ENCODE results near the gene CAB39.
"Not testable (repeated sequence)": the region's sequence is repeated elsewhere in the genome, so short reads cannot be mapped to it uniquely, and the experiment has no call there.

Gene CAB39

GRCh38 chr2:230715201-230715600 lies 2.6 kb downstream of the CAB39 start:
- peak overlapping the region; percentile 20; the same call in 1 of the 2 replicates for H3K4me3 ChIP-seq (ENCODE audit: low read length)
- no peak for TF ChIP-seq ZNF274 (IDR thresholded peaks at IDR 0.05; ENCODE audit: low read depth, low read length)

GRCh38 chr2:230716588-230716987 lies 3.9 kb downstream of the CAB39 start:
- H3K4me3 ChIP-seq (ENCODE audit: low read length) = no peak overlapping the region
- TF ChIP-seq ZNF274 (IDR thresholded peaks at IDR 0.05; ENCODE audit: low read depth, low read length) = no peak

- TF ChIP-seq ZNF274 (IDR thresholded peaks at IDR 0.05; ENCODE audit: low read depth, low read length) = no peak
- H3K4me3 ChIP-seq (ENCODE audit: low read length) = no peak overlapping the region; the same call in 1 of the 2 replicates
Observed at GRCh38 chr2:230717600-230717999, 5.0 kb downstream of the CAB39 start.

GRCh38 chr2:230719340-230719739 lies 6.7 kb downstream of the CAB39 start:
- TF ChIP-seq ZNF274 (IDR thresholded peaks at IDR 0.05; ENCODE audit: low read depth, low read length) = no peak
- H3K4me3 ChIP-seq (ENCODE audit: low read length) = no peak overlapping the region

- H3K4me3 ChIP-seq (ENCODE audit: low read length) = no peak overlapping the region
- TF ChIP-seq ZNF274 (IDR thresholded peaks at IDR 0.05; ENCODE audit: low read depth, low read length) = no peak
Observed at GRCh38 chr2:230721712-230722111, 9.1 kb downstream of the CAB39 start.

GRCh38 chr2:230722207-230722885 lies 9.7 kb downstream of the CAB39 start:
- H3K4me3 ChIP-seq (ENCODE audit: low read length) = no peak overlapping the region; the same call in 1 of the 2 replicates
- no peak for TF ChIP-seq ZNF274 (IDR thresholded peaks at IDR 0.05; ENCODE audit: low read depth, low read length)

GRCh38 chr2:230723363-230723762 lies 10.7 kb downstream of the CAB39 start:
- no peak for TF ChIP-seq ZNF274 (IDR thresholded peaks at IDR 0.05; ENCODE audit: low read depth, low read length)
- H3K4me3 ChIP-seq (ENCODE audit: low read length) = no peak overlapping the region

GRCh38 chr2:230724957-230725356 lies 12.3 kb downstream of the CAB39 start:
- not testable (repeated sequence) for H3K4me3 ChIP-seq (ENCODE audit: low read length)

- no peak for TF ChIP-seq ZNF274 (IDR thresholded peaks at IDR 0.05; ENCODE audit: low read depth, low read length)
- no peak overlapping the region for H3K4me3 ChIP-seq (ENCODE audit: low read length)
Observed at GRCh38 chr2:230731512-230731911, 18.9 kb downstream of the CAB39 start.

GRCh38 chr2:230732914-230733401 lies 20.3 kb downstream of the CAB39 start:
- H3K4me3 ChIP-seq (ENCODE audit: low read length) = no peak overlapping the region
- no peak for TF ChIP-seq ZNF274 (IDR thresholded peaks at IDR 0.05; ENCODE audit: low read depth, low read length)

GRCh38 chr2:230734247-230735175 lies 21.9 kb downstream of the CAB39 start:
- no peak for TF ChIP-seq ZNF274 (IDR thresholded peaks at IDR 0.05; ENCODE audit: low read depth, low read length)
- no peak overlapping the region for H3K4me3 ChIP-seq (ENCODE audit: low read length)

- no peak for TF ChIP-seq ZNF274 (IDR thresholded peaks at IDR 0.05; ENCODE audit: low read depth, low read length)
Observed at GRCh38 chr2:230735884-230736283, 23.2 kb downstream of the CAB39 start.

GRCh38 chr2:230737300-230737699 lies 24.7 kb downstream of the CAB39 start:
- H3K4me3 ChIP-seq (ENCODE audit: low read length) = peak overlapping the region; percentile 38; the same call in 1 of the 2 replicates

More at GRCh38 chr2:230735884-230736283, 23.2 kb downstream of the CAB39 start:
- no peak overlapping the region for H3K4me3 ChIP-seq (ENCODE audit: low read length)

GRCh38 chr2:230737791-230738226 lies 25.2 kb downstream of the CAB39 start:
- TF ChIP-seq ZNF274 (IDR thresholded peaks at IDR 0.05; ENCODE audit: low read depth, low read length) = no peak
- no peak overlapping the region for H3K4me3 ChIP-seq (ENCODE audit: low read length)

More at GRCh38 chr2:230737300-230737699, 24.7 kb downstream of the CAB39 start:
- TF ChIP-seq ZNF274 (IDR thresholded peaks at IDR 0.05; ENCODE audit: low read depth, low read length) = no peak
